Forelimb muscle (tissue), 1 donor: Measurements from ENCODE around the gene RNF11. TPM values are rescaled to one million over a fixed set of nuclear protein-coding genes. Genes with fewer than 3 reads are reported as not detected.

Source experiments
- DNase-seq: peaks from one replicate; pipeline ENCODE4 v3.0.0-alpha.2; 2013; ENCODE audit warnings: low read depth
- polyA plus RNA-seq: library from polyadenylated mRNA; unstranded; fragments of 120-200 nt; gene quantifications from one replicate; pipeline ENCODE4 v1.2.1, GENCODE V29; 2013; ENCODE audit not compliant: insufficient read length

Gene RNF11
- polyA plus RNA-seq, 1 donor: 113 TPM

DNA sequence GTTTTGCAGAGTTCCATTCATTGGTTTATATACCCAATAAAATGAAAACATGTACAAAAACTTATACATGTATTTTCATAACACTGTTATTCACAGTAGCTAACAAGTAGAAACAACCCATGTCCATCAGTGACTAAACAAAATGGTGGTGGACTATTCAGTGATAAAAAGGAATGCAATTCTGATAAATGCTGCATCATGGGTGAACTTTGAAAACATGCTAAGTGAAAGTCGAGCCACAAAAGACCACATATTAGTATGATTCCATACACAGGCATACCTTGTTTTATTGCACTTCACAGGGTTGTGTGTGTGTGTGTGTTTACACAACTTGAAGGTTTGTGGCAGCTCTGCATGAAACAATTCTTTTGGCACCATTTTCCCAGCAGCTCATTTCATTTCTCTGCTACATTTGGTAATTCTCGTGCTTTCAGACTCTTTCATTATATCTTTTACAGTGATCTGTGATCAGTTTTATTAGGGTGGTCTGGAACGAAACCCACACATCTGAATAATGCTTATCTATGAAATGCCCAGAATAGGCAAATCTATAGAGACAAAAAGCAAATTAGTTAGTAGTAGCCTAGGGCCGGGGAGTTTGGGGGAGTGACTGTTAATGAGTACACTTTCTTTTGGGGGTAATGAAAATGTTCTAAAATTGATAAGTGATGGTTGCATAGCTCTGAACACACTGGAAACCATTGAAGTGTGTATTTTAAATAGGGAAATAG lies 27.2 kb downstream of the RNF11 start:
- DNase-seq: no peak

DNA sequence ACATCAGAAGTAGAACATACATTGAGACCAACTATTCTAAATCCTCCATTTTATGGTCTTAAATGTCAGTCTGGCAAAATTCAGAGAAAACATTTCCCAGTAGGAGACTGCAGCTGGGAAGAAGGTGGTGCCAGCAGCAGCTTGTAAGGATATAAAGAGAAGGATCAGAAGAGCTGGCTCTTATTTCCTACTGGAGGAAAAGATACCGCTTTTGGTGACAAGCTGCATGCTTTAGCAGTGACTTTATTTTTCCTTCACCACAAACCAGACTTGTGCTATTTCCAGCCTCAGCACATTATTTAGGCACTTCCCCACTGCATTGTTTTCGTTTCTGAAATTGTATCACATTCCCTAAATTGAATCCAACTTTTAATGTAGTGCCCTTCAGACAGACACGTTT lies 28.4 kb downstream of the RNF11 start:
- DNase-seq: peak; percentile 53

DNA sequence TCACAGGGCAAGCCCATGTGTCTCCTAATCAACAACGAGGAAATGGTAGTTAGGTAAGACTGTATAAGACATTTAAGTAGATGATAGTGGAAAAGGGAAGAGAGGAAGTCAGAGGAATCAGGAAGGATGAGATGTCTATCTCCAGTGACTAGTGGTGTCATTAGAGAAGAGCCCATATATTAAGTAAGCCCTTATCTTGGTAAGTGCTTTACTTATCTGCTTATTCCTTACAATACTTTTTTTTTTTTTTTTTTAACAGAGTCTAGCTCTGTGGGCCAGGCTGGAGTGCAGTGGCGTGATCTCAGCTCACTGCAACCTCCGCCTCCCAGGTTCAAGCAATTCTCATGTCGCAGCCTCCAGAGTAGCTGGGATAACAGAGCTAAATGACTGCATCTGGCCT lies 29.5 kb downstream of the RNF11 start:
- DNase-seq: no peak

DNA sequence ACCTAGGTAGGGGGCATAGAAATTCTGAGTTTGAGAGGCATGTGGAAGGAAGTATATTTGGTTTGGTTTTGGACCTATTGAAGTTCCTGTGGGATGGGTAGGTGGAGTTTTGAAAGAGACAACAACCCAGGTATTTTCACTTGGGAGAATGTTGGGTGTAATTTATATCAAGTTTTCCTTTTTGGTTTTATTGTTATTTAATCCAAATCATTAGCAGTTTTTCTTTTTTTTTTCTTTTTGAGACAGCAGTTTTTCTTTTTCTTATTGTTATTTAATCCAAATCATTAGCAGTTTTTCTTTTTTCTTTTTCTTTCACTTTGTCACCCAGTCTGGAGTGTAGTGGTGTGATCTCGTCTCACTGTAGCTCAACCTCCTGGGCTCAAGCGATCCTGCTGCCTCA lies 30.1 kb downstream of the RNF11 start:
- no peak for DNase-seq

DNA sequence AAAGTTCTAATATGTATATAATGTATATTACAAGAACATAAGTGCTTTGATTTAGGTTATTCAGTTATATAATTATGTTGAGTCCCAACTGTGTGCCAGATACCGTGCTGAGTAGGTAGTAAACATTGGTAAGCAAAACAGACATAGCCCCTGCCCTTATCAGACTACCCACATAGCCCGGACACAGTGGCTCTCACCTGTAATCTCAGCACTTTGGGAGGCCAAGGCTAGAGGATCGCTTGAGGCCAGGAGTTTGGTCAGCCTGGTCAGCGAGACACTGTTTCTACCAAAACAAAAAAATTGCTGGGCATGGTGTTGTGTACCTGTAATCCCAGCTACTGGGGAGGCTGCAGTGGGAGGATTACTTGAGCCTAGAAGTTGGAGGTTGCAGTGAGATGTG lies 30.7 kb downstream of the RNF11 start:
- no peak for DNase-seq

DNA sequence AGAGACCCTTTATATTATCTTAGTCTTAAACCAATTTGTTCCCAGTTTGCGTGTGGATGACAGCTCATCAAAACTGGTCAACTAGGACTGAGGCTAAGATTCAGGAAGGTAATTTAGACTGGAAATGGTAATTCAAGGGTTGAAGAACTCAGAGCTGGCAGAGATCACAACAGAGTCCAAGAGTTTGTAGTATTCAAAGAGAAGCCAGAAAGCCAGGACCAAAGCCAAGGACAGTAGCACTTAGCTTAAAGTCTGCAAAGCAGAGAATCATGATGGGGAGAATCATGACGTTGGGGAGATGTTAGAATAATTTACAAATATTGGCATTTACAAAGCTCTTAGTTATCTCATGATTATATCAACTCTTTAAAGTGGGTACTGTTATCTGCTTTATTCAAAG lies 32.6 kb downstream of the RNF11 start:
- no peak for DNase-seq

DNA sequence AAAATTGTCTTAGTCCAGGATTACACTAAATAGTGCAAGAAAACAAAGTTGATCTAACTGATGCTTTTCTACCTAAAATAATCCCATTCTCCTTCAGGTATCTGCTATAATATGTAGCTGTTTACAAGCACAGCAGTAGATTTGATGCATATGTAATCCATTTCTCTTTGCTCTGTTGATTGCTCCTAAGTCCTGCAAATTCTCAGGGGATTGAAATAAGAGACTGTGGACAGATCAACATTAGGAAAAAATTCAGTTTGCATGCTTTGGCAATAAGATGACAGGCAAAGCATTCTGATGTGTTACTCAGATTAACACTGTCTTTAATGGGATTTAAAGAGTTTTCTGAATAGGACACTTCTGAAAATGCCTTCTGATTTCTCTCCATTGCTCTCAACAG lies 34.7 kb downstream of the RNF11 start:
- no peak for DNase-seq

DNA sequence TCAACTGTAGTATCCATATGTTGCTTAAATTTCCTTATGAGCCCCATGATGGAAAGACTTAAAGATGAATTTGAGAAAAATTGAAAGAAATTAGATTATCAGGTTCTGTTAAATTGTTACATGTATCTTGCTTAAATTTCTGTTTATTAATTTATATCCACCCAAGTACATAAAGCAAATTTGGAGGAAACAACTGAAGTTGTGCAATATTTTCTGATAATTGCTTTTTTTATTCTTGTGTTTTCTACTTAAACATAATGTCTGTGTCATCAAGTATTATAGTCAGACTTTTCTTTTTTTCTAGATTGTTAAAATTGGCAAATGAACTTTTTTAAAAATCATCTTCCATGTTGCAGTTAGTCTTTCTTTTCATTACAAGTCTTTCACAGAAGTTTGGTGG lies 36.8 kb downstream of the RNF11 start:
- DNase-seq: no peak

DNA sequence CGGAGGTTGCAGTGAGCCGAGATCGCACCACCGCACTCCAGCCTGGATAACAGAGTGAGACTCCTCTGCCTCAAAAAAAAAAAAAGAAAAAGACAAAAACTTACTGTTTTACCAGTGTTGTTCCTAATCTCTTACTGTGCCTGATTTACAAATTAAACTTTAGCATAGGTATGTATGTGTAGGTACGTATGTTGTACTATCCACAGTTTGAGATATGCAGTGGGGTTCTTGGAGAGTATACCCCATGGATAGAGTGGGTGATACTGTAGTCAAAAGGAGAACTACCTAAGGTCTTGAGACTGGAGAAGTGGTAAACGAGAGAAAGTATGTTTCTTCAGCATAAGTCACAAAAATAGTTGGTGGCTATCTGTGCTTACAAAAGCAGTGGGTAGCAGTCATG lies 38.6 kb downstream of the RNF11 start:
- no peak for DNase-seq

DNA sequence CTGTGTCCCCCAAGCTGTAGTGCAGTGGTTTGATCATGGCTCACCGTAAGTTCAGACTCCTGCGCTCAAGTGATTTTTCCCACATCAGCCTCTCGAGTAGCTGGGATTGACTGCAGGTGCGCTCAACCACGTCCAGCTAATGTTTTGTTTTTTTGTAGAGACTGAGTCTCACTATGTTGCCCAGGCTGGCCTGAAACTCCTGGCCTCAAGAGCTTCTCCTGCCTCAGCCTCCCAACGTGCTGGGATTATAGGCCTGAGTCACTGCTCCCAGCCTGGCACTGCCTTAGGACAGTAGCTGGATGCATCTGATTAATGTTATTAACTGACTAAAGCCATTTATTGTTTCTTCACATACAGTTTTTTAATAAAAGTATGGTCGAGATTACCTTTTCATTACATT lies 40.2 kb downstream of the RNF11 start:
- no peak for DNase-seq

DNA sequence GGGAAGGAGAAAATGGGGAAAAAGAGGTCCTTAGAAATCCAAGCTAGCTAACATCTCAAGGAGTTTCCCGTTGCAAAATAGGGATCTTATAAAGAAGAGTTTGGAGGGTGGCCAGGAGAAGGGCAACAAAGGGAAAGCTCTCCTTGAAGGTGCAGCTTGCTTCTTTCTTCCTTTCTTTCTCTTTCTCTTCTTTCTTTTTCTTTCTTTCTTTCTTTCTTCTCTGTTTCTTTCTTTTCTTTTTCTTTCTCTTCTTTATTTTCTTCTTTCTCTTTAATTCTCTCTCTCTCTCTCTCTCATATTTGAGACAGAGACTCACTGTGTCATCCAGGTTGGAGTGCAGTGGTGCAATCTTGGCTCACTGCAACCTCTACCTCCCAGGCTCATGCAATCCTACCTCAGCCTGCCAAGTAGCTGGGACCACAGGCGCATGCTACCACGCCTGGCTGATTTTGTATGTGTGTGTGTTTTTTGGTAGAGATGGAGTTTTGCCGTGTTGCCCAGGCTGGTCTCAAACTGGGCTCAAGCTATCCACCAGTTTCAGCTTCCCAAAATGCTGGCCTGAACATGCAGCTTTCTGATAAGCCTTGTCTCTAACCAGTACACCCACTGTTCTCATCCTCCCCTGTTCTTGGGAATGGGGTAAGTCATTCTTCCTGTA lies 44.4 kb downstream of the RNF11 start:
- DNase-seq: no peak

DNA sequence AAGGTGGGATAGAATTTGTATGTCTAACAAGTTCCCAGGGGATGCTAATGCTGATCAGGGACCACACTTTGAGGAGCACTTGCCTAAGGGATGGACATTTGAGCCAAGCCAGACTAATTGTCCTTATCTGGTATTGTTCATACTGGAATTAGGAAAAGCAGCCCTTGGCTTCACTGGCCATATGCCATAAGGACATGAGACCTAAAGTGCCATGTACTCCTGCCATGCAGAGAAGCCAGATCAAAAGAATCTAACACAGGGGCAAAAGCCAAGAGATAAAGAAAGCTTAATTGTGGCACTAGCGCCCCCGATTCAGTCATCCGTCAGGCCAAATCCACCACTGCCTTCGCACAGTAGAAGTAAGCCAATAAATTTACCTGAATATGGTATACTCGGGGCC lies 45.7 kb downstream of the RNF11 start:
- DNase-seq: no peak

DNA sequence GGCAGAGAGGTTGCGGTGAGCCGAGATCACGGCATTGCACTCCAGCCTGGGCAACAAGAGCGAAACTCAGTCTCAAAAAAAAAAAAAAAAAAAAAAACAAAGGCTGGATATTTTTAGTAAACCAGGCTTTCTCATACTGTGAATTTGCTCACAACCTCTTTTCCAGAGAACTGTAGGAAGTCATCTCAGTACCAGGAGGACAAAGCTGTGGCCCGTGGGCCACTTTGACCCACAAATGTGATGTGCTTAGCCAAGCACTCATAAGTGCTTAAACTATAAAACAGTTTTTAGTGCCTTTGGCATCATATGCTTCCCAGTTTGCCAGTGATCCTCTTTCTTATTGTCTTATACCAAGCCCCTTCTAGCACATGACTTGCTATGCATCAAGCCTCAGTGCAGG lies 46.5 kb downstream of the RNF11 start:
- DNase-seq: no peak

DNA sequence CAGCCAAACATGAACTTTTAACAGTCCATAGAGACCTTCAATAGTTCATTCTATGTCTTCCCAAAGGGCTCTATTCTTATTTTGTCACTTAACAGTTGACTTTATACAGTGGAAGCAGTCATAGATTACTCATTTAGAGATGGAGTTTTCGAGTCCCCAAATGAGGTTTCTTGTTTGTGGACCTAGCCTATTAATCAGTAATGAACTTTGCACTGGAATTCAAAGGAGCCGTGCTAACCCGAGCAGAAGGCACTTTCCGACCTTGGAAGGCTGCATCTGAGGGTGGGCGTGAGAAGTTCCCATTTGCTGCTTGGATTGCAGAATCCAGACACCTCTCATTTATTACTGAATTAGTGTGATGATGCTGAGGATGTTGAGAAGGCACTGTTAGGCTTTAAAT lies 47.9 kb downstream of the RNF11 start:
- no peak for DNase-seq

DNA sequence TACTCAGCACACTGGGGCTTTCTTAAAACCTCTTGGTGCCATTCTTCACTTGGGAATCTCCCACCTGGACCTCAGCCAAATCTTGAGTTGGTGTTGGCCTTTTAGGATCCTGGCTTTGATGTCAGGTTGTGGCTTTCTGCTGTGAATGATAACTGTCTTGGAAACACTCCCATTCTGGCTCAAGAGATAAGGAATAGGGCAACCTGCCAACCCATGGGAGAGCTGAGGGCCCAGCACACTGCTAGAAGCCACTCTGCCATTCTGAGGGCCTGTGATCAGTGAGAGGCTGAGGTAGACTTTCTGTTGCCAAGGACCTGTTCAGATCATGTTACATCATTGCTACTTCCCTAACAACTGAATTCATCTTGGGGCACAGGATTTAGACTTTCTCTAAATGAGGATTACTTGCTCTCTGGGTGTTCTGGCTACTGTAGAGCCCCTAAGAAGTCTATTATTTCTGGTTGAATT lies 48.4 kb downstream of the RNF11 start:
- DNase-seq: no peak

DNA sequence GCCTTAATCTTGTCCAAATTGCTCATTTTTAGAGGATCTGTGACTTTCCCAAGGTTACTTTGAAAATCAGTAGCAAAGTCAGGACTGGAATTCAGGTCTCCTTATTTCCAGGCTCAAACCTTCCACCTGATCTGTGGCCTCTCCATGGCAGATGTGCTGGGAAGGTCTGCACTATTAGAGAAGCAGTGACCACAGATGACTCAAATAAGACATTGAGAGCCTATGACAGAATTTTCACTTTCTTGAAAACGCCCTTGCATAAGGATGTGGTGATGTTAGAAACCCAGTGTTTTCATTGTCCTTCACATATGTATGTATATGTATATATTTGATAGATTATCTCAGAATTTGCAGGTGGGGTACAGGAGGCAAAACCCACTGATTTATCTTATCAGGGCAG lies 49.0 kb downstream of the RNF11 start:
- DNase-seq: no peak

DNA sequence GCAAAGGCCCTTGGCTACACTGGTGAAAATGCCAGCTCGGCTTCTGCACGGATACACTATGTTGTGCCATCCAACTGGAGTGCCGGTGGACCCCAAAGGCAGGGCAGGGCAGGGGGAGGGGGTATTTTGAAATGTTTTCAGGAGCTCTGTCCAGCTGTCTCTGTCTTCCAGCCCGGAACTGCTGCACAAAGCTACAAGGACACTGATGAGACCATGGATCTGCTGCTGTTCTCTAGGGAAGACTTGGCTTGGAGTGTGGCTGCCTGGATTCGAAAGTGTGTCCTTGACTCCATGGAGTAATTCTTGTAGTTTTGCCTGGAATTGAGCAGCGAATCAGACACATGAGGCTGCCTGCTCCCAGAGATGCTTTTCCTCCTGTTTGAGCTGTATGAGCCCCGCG lies 51.9 kb downstream of the RNF11 start:
- DNase-seq: no peak

DNA sequence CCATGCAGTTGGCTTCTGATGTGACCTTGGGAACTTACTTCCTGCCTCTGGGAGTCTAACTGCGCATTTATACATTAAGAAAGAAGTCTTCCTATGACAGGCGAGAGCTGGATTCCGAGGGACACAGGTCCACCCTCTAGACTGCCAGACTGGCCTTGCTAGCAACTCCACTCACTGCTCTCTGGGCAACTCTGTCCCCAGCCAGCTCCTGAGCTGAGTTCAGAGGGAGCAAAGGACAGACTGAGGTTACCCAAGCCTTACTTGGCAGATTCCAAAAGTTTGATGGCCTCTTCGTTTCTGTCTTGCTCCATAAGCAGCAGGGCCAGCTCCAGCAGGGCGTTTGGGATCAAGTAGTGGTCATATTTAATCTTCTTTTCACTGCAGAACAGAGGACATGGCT lies 52.5 kb downstream of the RNF11 start:
- no peak for DNase-seq

DNA sequence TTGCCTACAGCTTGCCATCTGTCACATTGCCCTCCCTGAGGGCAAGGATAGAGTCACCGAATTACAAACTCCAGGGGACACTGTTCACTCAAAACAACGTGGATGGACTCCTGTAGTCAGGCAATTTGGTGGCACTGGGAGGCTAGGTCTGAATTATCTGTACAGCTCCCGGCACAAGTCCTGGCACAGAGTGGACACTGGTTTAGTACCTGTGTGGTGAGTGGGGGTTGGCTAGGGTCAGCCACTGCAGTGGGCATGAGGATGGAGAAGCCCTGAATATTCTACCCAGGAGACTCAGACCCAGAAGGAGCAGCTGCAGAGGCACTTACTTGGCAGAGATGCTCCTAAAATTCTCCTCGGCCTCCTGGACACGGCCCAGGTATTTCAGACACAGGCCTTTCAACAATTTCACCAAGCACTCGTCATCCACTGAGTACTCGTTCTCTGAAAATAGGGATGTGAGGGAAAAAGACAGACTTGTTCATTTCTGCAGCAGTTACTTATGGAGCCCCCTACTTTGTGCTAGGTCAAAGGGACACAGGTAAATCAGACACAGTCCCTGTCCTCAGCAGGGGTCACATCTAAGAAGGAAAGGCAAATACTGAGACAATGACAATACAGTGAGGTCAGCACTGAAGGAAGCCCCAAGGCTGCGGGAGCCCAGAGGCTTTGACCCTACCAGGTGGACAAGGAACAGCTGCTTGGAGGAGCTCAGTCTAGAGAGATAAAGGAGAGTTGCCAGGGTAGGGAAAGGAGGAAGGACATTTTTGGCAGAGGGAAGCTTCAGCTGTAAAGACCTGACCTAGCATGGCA lies 53.8 kb downstream of the RNF11 start:
- no peak for DNase-seq

DNA sequence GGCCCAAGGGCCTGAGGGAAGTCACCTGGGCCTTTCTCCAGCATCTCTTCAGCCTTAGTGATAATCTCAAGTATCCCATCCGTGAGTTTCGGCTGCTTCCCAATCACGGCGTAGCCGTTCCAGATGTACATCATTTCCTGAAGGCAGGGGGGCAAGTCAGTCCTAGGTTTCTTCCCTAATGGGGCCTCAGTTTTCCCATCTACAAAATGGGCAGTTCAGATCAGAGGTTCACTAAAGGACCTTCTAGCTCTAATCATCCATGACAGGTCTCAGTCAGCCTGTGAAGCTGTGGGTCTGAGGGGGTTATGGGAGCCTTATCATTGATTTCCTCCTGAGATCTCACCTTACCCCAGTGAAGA lies 54.4 kb downstream of the RNF11 start:
- no peak for DNase-seq

DNA sequence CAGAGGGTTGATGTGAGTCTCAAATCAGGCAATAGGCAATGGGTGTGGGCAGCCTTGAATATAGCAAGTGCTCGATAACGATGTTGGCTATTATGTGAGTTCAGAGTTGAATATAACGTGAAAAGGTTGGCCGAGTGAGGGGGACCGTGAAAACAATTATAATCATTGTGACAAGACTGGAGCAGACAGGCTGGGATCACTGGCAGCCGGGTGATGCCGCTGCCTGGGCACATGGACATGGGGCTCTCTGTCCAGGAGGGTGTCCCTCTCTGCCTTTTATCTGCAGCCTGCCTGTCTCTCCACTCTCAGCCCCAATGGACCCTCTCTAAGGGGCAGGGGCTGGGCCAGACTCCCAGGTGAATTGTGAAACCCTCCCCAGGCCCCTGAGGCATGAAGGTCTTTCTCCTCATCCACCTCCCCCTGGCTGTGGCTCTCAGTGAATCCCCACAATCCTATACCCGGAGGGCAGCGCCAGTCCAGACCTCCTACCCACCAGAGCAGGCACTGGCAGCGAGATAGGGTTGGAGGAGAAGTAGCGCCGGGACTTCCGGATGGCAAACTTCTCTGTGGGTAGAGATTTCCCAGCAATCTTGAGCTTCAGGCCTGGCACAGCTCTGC lies 57.9 kb downstream of the RNF11 start:
- no peak for DNase-seq

DNA sequence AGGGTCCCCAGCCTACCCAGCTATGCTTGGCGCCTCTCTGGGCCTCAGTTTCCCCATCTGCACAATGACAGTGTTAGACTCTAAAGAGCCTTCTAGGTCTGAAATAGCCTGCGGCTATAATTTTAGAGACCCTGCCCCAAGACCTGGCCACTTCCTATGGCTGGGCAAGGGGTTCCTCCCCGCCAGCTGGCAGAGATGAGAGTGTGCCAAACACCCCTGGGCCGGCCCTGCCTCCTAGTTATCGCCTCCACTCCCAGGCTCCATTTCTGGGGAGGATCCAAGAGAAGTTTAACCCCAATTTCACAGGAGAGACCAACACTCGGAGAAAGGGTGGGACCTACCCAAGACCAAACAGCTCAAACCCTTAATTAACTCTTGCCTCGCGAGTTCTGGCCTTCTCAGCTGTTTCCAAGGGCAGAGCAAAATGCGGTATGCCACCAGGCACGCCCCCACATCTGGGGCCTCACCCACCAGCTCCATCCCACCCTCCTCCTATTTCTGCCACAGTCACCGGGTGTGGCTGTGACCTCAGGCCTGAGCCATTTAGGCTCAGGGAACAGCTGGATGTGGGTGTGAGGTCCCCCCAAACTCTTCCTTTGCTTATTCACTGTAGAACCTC lies 58.6 kb downstream of the RNF11 start:
- no peak for DNase-seq
